Measurements from ENCODE around the gene ALK.

ALK gene

DNA sequence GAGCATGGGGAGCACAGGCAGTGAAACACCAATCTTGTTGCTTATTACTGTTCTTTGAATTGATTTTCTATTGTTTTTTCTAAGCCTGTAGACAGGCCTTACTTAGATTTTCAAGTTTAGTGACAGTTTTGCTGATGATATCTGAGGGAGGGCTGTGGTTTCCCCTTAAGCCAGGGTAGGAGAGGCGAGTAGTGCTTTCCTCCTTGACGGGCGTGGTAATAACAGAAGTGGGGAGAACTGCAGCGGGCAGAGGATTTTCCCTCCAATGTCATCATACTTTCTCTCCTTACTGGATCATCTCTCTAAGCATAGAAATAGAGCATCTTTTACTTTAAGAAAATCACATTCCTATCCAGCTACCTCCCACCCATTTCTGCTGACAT lies 314.4 kb downstream of the ALK start:
- H3K4me3 ChIP-seq = no peak overlapping the region
- no peak overlapping the region for H3K27ac ChIP-seq
- no peaks in the 10 kb centered on the region for H3K9me3 ChIP-seq (ENCODE audit: low read depth, low read length)
- no peaks in the 10 kb centered on the region for H3K36me3 ChIP-seq (ENCODE audit: insufficient read depth, low read length)
- TF ChIP-seq FOXP2 (optimal IDR thresholded peaks at IDR 0.05; ENCODE audit: control extremely low read depth, extremely low read length, insufficient read depth) (no peak), EZH2 (IDR thresholded peaks at IDR 0.05) (no peak), POLR2AphosphoS5 (IDR thresholded peaks at IDR 0.05; ENCODE audit: borderline replicate concordance, low read depth, low read length) (no peak)
- no peak overlapping the region for H3K9ac ChIP-seq (ENCODE audit: insufficient read length)
- DNase-seq (ENCODE audit: low read depth, low spot score) = no peak

- Histone ChIP-seq H3K27ac (no peak overlapping the region), H3K9ac (ENCODE audit: insufficient read length) (no peak overlapping the region)
These were observed 315.0 kb downstream of the ALK start for GRCh38 chr2:29606104-29607037.

GRCh38 chr2:29603341-29603740 lies 318.0 kb downstream of the ALK start:
- Histone ChIP-seq H3K36me3 (ENCODE audit: insufficient read depth, low read length) (peaks cover 5% of the 10 kb centered on the region; the same call in 1 of the 2 replicates), H3K9ac (ENCODE audit: insufficient read length) (no peak overlapping the region), H3K27ac (no peak overlapping the region), H3K9me3 (ENCODE audit: low read depth, low read length) (no peaks in the 10 kb centered on the region), H3K4me3 (no peak overlapping the region)
- no peak for DNase-seq (ENCODE audit: low read depth, low spot score)
- TF ChIP-seq FOXP2 (optimal IDR thresholded peaks at IDR 0.05; ENCODE audit: control extremely low read depth, extremely low read length, insufficient read depth) (no peak), EZH2 (IDR thresholded peaks at IDR 0.05) (no peak), POLR2AphosphoS5 (IDR thresholded peaks at IDR 0.05; ENCODE audit: borderline replicate concordance, low read depth, low read length) (no peak)

More at GRCh38 chr2:29606104-29607037, 315.0 kb downstream of the ALK start:
- no peaks in the 10 kb centered on the region for H3K9me3 ChIP-seq (ENCODE audit: low read depth, low read length)
- no peak for TF ChIP-seq FOXP2 (optimal IDR thresholded peaks at IDR 0.05; ENCODE audit: control extremely low read depth, extremely low read length, insufficient read depth)
- no peak for TF ChIP-seq EZH2 (IDR thresholded peaks at IDR 0.05)
- no peak for TF ChIP-seq POLR2AphosphoS5 (IDR thresholded peaks at IDR 0.05; ENCODE audit: borderline replicate concordance, low read depth, low read length)
- H3K4me3 ChIP-seq = no peak overlapping the region
- no peak for DNase-seq (ENCODE audit: low read depth, low spot score)
- H3K36me3 ChIP-seq (ENCODE audit: insufficient read depth, low read length) = no peaks in the 10 kb centered on the region

GRCh38 chr2:29601872-29602271 lies 319.5 kb downstream of the ALK start:
- TF ChIP-seq POLR2AphosphoS5 (IDR thresholded peaks at IDR 0.05; ENCODE audit: borderline replicate concordance, low read depth, low read length) (no peak), FOXP2 (optimal IDR thresholded peaks at IDR 0.05; ENCODE audit: control extremely low read depth, extremely low read length, insufficient read depth) (no peak), EZH2 (IDR thresholded peaks at IDR 0.05) (no peak)
- Histone ChIP-seq H3K9ac (ENCODE audit: insufficient read length) (no peak overlapping the region), H3K27ac (no peak overlapping the region), H3K4me3 (no peak overlapping the region), H3K36me3 (ENCODE audit: insufficient read depth, low read length) (peaks cover 5% of the 10 kb centered on the region; the same call in 1 of the 2 replicates), H3K9me3 (ENCODE audit: low read depth, low read length) (no peaks in the 10 kb centered on the region)
- no peak for DNase-seq (ENCODE audit: low read depth, low spot score)

GRCh38 chr2:29601321-29601720 lies 320.1 kb downstream of the ALK start:
- no peak for TF ChIP-seq POLR2AphosphoS5 (IDR thresholded peaks at IDR 0.05; ENCODE audit: borderline replicate concordance, low read depth, low read length)
- no peak for TF ChIP-seq FOXP2 (optimal IDR thresholded peaks at IDR 0.05; ENCODE audit: control extremely low read depth, extremely low read length, insufficient read depth)
- TF ChIP-seq EZH2 (IDR thresholded peaks at IDR 0.05) = no peak
- peaks cover 5% of the 10 kb centered on the region; the same call in 1 of the 2 replicates for H3K36me3 ChIP-seq (ENCODE audit: insufficient read depth, low read length)
- no peak overlapping the region for H3K27ac ChIP-seq
- no peak for DNase-seq (ENCODE audit: low read depth, low spot score)
- H3K4me3 ChIP-seq = no peak overlapping the region
- H3K9ac ChIP-seq (ENCODE audit: insufficient read length) = no peak overlapping the region
- H3K9me3 ChIP-seq (ENCODE audit: low read depth, low read length) = no peaks in the 10 kb centered on the region

DNA sequence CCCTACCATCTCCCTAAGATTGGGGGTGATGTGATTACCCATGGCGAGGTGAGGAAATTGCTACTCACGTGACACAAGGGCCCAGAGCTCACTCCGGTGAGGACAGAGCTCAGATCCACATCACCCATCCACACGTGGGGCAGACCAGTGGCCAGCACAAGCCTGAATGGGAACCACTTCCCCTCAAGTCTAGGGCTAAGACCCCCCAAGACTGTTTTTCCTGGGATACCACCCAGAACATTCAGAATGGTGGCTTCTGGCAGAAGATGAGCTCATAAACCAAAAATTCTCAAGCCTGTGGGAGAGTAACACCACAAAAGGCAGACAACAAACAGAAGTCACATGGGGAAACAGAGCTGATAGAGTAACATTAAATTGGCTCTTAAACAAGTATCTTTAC lies 321.4 kb downstream of the ALK start:
- DNase-seq (ENCODE audit: low read depth, low spot score) = no peak
- TF ChIP-seq EZH2 (IDR thresholded peaks at IDR 0.05) (no peak), FOXP2 (optimal IDR thresholded peaks at IDR 0.05; ENCODE audit: control extremely low read depth, extremely low read length, insufficient read depth) (no peak)
- no peak overlapping the region for H3K4me3 ChIP-seq
- no peak overlapping the region for H3K27ac ChIP-seq
- no peaks in the 10 kb centered on the region for H3K9me3 ChIP-seq (ENCODE audit: low read depth, low read length)
- peaks cover 5% of the 10 kb centered on the region; the same call in 1 of the 2 replicates for H3K36me3 ChIP-seq (ENCODE audit: insufficient read depth, low read length)
- H3K9ac ChIP-seq (ENCODE audit: insufficient read length) = no peak overlapping the region

- Histone ChIP-seq H3K27ac (peak overlapping the region; percentile 49; the same call in 1 of the 2 replicates), H3K9ac (ENCODE audit: insufficient read length) (no peak overlapping the region), H3K9me3 (ENCODE audit: low read depth, low read length) (no peaks in the 10 kb centered on the region), H3K36me3 (ENCODE audit: insufficient read depth, low read length) (peaks cover 5% of the 10 kb centered on the region; the same call in 1 of the 2 replicates), H3K4me3 (no peak overlapping the region)
- TF ChIP-seq POLR2AphosphoS5 (IDR thresholded peaks at IDR 0.05; ENCODE audit: borderline replicate concordance, low read depth, low read length) = no peak
- no peak for TF ChIP-seq FOXP2 (optimal IDR thresholded peaks at IDR 0.05; ENCODE audit: control extremely low read depth, extremely low read length, insufficient read depth)
- TF ChIP-seq EZH2 (IDR thresholded peaks at IDR 0.05) = no peak
- no peak for DNase-seq (ENCODE audit: low read depth, low spot score)
These were observed 322.4 kb downstream of the ALK start for GRCh38 chr2:29598978-29599377.

DNA sequence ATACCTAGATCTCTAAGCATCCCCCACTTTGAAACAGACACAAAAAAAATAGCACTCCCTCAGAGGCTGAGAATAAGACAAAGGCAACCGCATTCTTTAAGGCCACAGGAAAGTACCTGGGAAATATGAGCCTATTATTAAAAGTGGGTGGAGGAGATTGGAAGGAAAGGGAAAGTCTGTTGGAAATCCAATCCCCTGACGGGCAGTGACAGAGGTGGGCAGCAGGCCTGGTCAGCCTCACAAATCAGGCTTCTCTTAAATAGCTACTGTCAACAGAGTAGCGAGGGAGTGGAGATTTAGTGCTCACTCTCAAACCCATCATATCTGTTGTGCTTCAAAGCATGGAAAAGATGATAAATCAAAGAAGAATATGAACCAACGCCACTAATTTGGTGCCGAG lies 324.4 kb downstream of the ALK start:
- TF ChIP-seq EZH2 (IDR thresholded peaks at IDR 0.05) = no peak
- no peak for TF ChIP-seq FOXP2 (optimal IDR thresholded peaks at IDR 0.05; ENCODE audit: control extremely low read depth, extremely low read length, insufficient read depth)
- TF ChIP-seq POLR2AphosphoS5 (IDR thresholded peaks at IDR 0.05; ENCODE audit: borderline replicate concordance, low read depth, low read length) = no peak
- H3K9ac ChIP-seq (ENCODE audit: insufficient read length) = no peak overlapping the region
- no peak overlapping the region for H3K27ac ChIP-seq
- H3K4me3 ChIP-seq = no peak overlapping the region
- DNase-seq (ENCODE audit: low read depth, low spot score) = no peak
- H3K36me3 ChIP-seq (ENCODE audit: insufficient read depth, low read length) = peaks cover 5% of the 10 kb centered on the region; the same call in 1 of the 2 replicates
- no peaks in the 10 kb centered on the region for H3K9me3 ChIP-seq (ENCODE audit: low read depth, low read length)
